Duodenal mucosa (tissue), 2 donors: ENCODE data around the gene IRF2BP1.
A peak's percentile ranks its signal among the peaks of the same experiment; 100 is the strongest.

ENCODE experiments used
- H3K27ac ChIP-seq: one replicate; pipeline ENCODE4 v1.7.0; 2013; ENCODE audit warnings: low read depth, low read length
- H3K27me3 ChIP-seq, 2 donors: one replicate each; pipeline ENCODE4 v1.7.0; 2013; ENCODE audit warnings: low read length in 2 of 2, control low read depth in 1 of 2; ENCODE audit not compliant: insufficient read depth in 2 of 2, control insufficient read depth in 1 of 2
- H3K36me3 ChIP-seq, 2 donors: one replicate each; pipeline ENCODE4 v1.7.0; 2013; ENCODE audit warnings: low read length in 2 of 2, control low read depth in 1 of 2; ENCODE audit not compliant: insufficient read depth in 2 of 2, control insufficient read depth in 1 of 2
- H3K4me1 ChIP-seq, 2 donors: one replicate each; pipeline ENCODE4 v1.7.0; 2013; ENCODE audit warnings: low read length in 2 of 2, control low read depth in 1 of 2; ENCODE audit not compliant: insufficient read depth in 2 of 2, control insufficient read depth in 1 of 2
- H3K4me3 ChIP-seq, 2 donors: one replicate each; pipeline ENCODE4 v1.7.0; 2013; ENCODE audit warnings: low read length in 2 of 2, low read depth in 1 of 2
- H3K9ac ChIP-seq, 2 donors: one replicate each; pipeline ENCODE4 v1.7.0; 2013; ENCODE audit warnings: low read length in 2 of 2, low read depth in 1 of 2
- H3K9me3 ChIP-seq, 2 donors: one replicate each; pipeline ENCODE4 v1.7.0; 2013; ENCODE audit warnings: low read length in 2 of 2, control low read depth in 1 of 2; ENCODE audit not compliant: control insufficient read depth in 1 of 2

The IRF2BP1 gene

DNA sequence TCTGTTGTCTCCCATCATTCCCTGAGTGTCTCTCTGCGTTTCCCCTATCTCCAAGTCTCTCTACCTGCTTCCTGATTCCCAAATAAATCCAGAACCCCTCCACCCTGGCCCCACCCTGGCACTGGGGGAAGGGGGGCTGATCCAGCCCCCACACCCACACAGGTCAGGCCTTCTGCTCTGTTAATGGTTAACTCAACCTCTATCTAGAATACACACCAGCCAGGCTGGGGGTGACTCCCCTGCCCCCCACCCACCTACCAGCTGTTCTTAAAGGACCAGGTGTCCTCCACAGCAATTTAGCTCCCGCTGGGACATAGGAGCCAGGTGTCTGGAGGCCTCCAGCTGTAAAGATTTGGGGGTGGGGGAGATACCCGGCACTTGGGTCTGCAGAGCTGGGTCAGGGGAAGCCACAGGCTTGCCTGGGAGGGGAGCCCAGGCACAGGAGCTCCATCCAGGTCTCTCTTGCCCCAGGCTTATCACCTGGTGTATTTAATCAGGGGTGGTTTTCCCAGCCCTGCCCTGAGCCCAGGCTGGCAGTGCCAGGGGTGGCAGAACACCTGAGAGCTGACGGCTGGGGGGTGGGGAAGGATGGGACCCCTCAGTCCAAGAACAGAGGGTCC lies 3.9 kb downstream of the IRF2BP1 start:
- H3K4me3 ChIP-seq: peak overlapping the region; percentile 57 to 62
- H3K9me3 ChIP-seq: no peaks in the 10 kb centered on the region
- H3K36me3 ChIP-seq: no peaks in the 10 kb centered on the region
- peak overlapping the region; percentile 78 for H3K27ac ChIP-seq
- H3K27me3 ChIP-seq: no peaks in the 10 kb centered on the region
- H3K4me1 ChIP-seq: peaks cover 47 to 63% of the 10 kb centered on the region in 2 donors
- H3K9ac ChIP-seq: peak overlapping the region; percentile 77 to 81

DNA sequence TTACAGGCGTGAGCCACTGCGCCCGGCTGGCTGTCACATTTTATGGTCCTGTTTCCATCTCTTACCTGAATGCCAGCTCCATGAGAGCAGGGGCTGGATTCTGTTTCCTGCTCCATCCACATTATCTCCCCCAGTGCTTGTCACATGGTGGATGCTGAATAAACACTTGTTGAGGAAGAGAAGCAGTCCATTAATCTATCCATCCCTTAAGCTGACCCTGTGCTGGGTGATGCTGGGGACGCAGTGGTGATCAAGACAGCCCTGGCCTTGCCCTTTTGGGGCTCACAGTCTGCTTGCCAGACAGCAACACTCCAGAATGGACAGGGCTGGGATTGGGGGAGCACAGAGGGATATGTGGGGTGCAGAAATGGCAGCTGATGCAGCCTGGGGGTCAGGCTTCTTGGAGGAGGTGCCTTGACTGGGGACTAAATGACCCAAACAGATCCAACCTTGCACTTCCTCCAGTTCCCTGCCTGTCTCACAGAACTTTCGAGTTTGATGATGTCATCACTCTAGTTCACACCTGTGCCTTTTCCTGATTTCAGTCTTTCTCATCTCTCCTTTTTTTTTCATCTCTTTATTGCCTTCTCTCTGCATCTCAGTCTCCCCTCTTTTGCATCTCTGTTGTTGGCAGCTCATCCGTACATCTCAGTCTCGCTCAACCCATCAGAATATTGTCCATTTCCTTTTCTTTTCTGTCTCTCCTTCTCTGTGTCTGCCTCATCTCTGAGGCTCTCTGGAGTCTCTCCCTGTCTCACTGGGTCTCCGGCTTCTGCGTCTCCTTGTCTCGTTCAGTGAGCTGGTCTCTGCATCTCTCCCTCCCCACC lies 4.6 kb downstream of the IRF2BP1 start:
- Histone ChIP-seq H3K9ac (peak overlapping the region; percentile 32 to 77), H3K4me3 (peak overlapping the region in 1 of 2 donors; percentile 57), H3K27me3 (no peaks in the 10 kb centered on the region), H3K27ac (no peak overlapping the region), H3K4me1 (peaks cover 52 to 64% of the 10 kb centered on the region in 2 donors), H3K36me3 (no peaks in the 10 kb centered on the region), H3K9me3 (no peaks in the 10 kb centered on the region)

DNA sequence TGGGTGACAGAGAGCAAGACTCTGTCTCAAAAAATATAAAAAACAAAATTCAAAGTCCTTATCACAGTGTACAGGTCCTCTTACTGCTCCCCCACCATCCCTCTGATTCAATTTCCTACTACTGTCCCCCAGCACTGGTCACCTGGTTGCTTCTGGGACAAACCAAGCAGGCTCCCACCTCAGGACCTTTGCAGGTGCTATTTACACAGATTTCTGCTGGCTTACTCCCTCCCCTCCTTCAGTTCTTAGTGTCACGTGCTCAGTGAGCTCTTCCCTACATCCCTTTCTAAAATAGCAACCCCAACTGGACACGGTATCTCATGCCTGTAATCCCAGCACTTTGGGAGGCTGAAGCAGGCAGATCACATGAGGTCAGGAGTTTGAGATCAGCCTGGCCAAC lies 6.0 kb downstream of the IRF2BP1 start:
- no peak overlapping the region for H3K4me3 ChIP-seq
- no peaks in the 10 kb centered on the region for H3K27me3 ChIP-seq
- no peaks in the 10 kb centered on the region for H3K9me3 ChIP-seq
- H3K9ac ChIP-seq: no peak overlapping the region
- no peak overlapping the region for H3K27ac ChIP-seq
- H3K36me3 ChIP-seq: no peaks in the 10 kb centered on the region
- peaks cover 55 to 67% of the 10 kb centered on the region in 2 donors for H3K4me1 ChIP-seq

DNA sequence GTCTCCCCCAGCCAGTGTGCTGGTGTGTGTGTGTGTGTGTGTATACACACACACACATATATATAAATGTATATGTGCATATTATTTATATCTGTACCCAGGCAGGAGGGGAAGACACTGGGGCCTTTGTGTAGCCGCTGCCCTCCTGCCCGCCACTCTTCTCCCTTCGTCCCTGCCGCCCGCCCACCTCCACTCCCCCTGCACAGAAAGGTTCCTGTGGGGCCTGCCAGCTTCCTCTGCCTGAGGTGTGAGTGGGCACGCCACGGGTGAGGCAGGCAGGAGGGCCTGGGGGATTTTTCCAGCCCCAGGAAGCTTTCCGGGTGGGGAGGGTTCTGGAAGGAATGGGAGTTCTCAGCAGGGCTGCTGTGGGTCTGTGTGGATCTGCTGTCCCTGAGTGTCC lies 6.9 kb downstream of the IRF2BP1 start:
- Histone ChIP-seq H3K4me1 (peaks cover 55 to 59% of the 10 kb centered on the region in 2 donors), H3K36me3 (no peaks in the 10 kb centered on the region), H3K27me3 (no peaks in the 10 kb centered on the region), H3K4me3 (no peak overlapping the region), H3K9me3 (no peaks in the 10 kb centered on the region), H3K9ac (peak overlapping the region in 1 of 2 donors; percentile 33), H3K27ac (no peak overlapping the region)

DNA sequence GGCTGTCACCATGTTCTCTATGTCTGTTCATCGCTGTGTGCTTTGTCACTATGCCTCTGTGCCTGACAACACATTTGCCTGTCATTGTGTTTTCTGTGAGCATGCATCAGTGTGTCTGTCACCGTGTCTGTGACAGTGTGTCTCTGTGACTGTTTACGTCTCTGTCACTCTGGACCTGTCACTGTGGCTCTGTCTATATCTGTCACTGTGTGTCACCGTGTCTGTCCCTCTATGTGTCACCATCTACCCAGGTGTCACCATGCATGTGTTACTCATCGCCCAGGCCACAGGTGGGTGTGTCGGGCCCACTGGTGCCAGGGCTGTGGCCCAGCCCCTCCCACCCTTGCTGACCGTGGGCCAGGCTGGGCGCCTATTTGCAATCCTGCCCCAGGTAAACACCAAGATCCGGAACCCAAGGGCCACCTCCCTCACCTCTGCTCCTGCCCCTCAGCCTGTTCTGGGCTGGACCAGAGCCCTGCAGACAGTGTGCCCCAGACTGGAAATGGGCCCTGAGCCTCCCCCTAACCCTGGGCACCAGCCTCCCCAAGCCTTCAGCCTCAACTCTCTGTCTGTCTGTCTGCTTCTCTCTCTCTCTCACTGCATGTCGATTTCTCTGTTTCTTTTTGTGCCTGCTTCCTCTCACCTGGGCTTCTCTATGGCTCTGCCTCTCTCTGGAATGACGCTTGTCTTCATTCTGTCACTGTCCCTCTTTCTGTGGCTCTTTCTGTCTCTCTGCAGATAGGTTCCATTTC lies 7.7 kb downstream of the IRF2BP1 start:
- Histone ChIP-seq H3K4me3 (no peak overlapping the region), H3K9me3 (no peaks in the 10 kb centered on the region), H3K27me3 (no peaks in the 10 kb centered on the region), H3K36me3 (peaks cover 0 to 6% of the 10 kb centered on the region in 2 donors), H3K9ac (peak overlapping the region; percentile 31 to 33), H3K4me1 (peaks cover 53 to 59% of the 10 kb centered on the region in 2 donors), H3K27ac (peak overlapping the region; percentile 4)

DNA sequence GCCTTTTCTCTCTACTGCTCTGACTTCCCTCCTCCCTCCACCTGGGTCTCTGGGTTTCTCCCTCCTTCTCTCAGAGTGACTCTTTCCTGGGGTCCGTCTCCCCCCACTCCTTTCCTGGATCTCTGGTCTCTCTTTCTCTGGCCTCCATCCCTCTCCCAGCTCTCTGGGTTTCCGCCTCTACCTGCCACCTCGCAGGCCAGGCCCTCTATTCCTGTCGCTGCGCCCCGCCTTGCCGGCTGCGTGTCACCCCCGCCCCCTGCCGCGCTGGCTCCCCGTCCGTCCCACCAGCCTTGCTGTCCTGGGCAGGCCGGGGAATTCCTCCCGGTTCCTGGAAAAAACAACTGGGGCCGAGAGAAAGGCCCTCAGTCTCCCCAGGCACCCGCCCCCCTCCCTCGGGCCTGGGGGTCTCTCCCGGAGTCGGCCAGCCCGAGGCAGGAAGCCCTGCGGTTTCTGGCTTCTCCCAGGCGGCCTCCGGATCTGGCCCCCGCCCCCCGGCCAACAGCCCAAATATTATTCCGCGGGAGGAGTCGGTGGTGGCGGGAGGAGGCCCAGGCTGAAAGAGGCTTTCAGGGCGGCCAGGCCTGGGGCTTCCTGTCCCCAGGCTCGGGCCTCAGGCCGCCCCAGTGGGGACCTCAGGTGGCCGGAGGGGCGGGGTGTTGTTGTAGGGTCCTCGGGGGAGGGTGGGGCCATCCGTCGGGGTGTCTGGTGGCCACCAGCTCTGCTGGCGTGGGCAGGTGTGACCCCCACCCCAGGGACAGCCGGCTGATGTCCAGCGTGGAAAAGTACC lies 9.3 kb downstream of the IRF2BP1 start:
- peak overlapping the region; percentile 38 to 54 for H3K9ac ChIP-seq
- peak overlapping the region; percentile 13 for H3K27ac ChIP-seq
- H3K27me3 ChIP-seq: no peaks in the 10 kb centered on the region
- peaks cover 38 to 47% of the 10 kb centered on the region in 2 donors for H3K4me1 ChIP-seq
- H3K36me3 ChIP-seq: peaks cover 0 to 10% of the 10 kb centered on the region in 2 donors
- peak overlapping the region; percentile 29 to 32 for H3K4me3 ChIP-seq
- H3K9me3 ChIP-seq: no peaks in the 10 kb centered on the region

DNA sequence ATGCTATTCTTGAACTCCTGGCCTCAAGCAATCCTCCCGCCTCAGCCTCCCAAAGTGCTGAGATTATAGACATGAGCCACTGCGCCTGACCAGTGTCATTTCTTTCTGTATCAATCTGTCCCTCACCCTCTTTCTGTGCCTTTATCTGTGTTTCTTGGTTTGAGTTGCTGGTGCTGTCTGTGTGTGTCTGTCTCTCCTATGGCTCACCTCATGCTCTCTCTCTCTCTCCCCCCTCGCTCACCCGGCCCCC lies 9.9 kb downstream of the IRF2BP1 start:
- peak overlapping the region; percentile 38 to 54 for H3K9ac ChIP-seq
- H3K4me3 ChIP-seq: peak overlapping the region; percentile 29 to 32
- H3K9me3 ChIP-seq: no peaks in the 10 kb centered on the region
- no peaks in the 10 kb centered on the region for H3K27me3 ChIP-seq
- H3K27ac ChIP-seq: peak overlapping the region; percentile 13
- H3K4me1 ChIP-seq: peaks cover 33 to 42% of the 10 kb centered on the region in 2 donors
- H3K36me3 ChIP-seq: peaks cover 0 to 10% of the 10 kb centered on the region in 2 donors

DNA sequence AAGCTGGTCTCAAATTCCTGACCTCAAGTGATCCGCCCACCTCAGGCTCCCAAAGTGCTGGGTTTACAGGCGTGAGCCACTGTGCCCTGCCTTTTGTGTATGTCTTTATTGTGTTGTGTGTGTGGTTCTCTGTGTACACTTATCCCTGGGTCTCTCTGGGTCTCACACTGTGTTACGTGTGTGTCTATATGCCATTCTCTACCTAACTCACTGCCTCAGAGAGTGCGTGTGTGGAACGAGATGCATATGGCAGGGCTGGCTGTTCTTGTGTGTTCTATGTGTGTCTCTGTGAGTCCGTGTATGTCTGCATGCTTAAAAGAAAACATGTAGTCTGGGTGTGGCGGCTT lies 11.3 kb downstream of the IRF2BP1 start:
- Histone ChIP-seq H3K9me3 (no peaks in the 10 kb centered on the region), H3K27me3 (no peaks in the 10 kb centered on the region), H3K4me1 (peaks cover 32 to 39% of the 10 kb centered on the region in 2 donors), H3K36me3 (peaks cover 0 to 10% of the 10 kb centered on the region in 2 donors), H3K4me3 (no peak overlapping the region), H3K27ac (no peak overlapping the region), H3K9ac (no peak overlapping the region)

DNA sequence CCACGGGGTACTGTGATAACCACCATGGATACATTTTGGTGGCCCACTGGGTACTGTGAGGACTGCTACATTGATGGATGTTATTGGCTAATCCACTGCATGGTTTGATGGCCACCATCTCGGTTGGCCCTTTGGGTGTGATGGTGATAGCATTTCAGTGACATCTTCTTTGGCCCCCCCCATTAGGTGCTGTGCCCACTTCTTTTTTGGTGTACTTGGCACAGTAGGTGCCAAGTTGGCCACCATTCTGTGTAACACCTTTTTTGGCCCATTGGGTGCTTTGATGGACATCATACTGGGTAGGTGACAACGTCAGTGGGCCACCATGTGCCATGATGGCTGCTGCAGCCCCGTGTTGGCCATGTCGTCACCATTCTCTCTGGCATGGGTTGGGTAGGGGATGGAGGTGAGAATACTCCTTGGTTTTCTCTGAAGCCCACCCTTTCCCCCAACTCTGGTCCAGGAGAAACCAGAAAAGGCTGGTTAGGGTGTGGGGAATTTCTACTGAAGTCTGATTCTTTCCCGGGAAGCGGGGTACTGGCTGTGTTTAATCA lies 12.6 kb downstream of the IRF2BP1 start:
- H3K9ac ChIP-seq: no peak overlapping the region
- H3K4me3 ChIP-seq: no peak overlapping the region
- H3K27ac ChIP-seq: no peak overlapping the region
- no peaks in the 10 kb centered on the region for H3K9me3 ChIP-seq
- H3K36me3 ChIP-seq: peaks cover 0 to 10% of the 10 kb centered on the region in 2 donors
- H3K4me1 ChIP-seq: peaks cover 25 to 34% of the 10 kb centered on the region in 2 donors
- H3K27me3 ChIP-seq: no peaks in the 10 kb centered on the region
